GM12892 (cell line): ENCODE measurements around the gene STARD7.

Experiments used
- POLR2A ChIP-seq: IDR thresholded peaks from 2 replicates; pipeline ENCODE4 v1.6.1; 2011; ENCODE audit warnings: low read depth, low read length, control low read depth
- POLR2AphosphoS5 ChIP-seq: IDR thresholded peaks from 2 replicates; pipeline ENCODE4 v1.6.1; 2011; ENCODE audit warnings: low read depth, low read length, control low read depth

GRCh38 chr2:96184989-96185388, 23.6 kb downstream of the STARD7 start:
- TF ChIP-seq POLR2AphosphoS5 (no peak), POLR2A (no peak)
